ACC112 (cell line): ENCODE measurements around the gene EIF4G1.
"Not testable (repeated sequence)": the region's sequence is repeated elsewhere in the genome, so short reads cannot be mapped to it uniquely, and the experiment has no call there.

Experiments used
- H2AFZ ChIP-seq: fragments of 200-600 bp; sonication (generic); one replicate; pipeline ENCODE4 v1.6.0; 2017; ENCODE audit warnings: antibody characterized with exemption, low read length; ENCODE audit not compliant: unreplicated experiment
- H3K27ac ChIP-seq: fragments of 200-600 bp; sonication (generic); 2 replicates; pipeline ENCODE4 v1.5.1; 2014; ENCODE audit warnings: low read depth, mild to moderate bottlenecking, antibody characterized with exemption, low read length, moderate library complexity
- H3K27me3 ChIP-seq: fragments of 200-600 bp; sonication (generic); 2 replicates; pipeline ENCODE4 v1.6.1; 2014; ENCODE audit warnings: mild to moderate bottlenecking, antibody characterized with exemption, low read length, moderate library complexity, mixed read lengths; ENCODE audit not compliant: insufficient read depth
- H3K36me3 ChIP-seq: fragments of 200-600 bp; sonication (generic); 2 replicates; pipeline ENCODE4 v1.6.1; 2016; ENCODE audit warnings: mild to moderate bottlenecking, antibody characterized with exemption, low read length, moderate library complexity, mixed read lengths; ENCODE audit not compliant: insufficient read depth
- H3K4me1 ChIP-seq: fragments of 200-600 bp; sonication (generic); one replicate; pipeline ENCODE4 v1.6.1; 2016; ENCODE audit warnings: low read length, mixed read lengths; ENCODE audit not compliant: insufficient read depth, unreplicated experiment, control insufficient read depth
- H3K4me3 ChIP-seq: fragments of 200-600 bp; sonication (generic); 2 replicates; pipeline ENCODE4 v1.5.1; 2014; ENCODE audit warnings: mild to moderate bottlenecking, low read depth, low read length
- H3K79me2 ChIP-seq: fragments of 200-600 bp; sonication (generic); one replicate; pipeline ENCODE4 v1.6.0; 2016; ENCODE audit warnings: low read length; ENCODE audit not compliant: control insufficient read depth, unreplicated experiment, insufficient read depth

EIF4G1 gene, protein sequence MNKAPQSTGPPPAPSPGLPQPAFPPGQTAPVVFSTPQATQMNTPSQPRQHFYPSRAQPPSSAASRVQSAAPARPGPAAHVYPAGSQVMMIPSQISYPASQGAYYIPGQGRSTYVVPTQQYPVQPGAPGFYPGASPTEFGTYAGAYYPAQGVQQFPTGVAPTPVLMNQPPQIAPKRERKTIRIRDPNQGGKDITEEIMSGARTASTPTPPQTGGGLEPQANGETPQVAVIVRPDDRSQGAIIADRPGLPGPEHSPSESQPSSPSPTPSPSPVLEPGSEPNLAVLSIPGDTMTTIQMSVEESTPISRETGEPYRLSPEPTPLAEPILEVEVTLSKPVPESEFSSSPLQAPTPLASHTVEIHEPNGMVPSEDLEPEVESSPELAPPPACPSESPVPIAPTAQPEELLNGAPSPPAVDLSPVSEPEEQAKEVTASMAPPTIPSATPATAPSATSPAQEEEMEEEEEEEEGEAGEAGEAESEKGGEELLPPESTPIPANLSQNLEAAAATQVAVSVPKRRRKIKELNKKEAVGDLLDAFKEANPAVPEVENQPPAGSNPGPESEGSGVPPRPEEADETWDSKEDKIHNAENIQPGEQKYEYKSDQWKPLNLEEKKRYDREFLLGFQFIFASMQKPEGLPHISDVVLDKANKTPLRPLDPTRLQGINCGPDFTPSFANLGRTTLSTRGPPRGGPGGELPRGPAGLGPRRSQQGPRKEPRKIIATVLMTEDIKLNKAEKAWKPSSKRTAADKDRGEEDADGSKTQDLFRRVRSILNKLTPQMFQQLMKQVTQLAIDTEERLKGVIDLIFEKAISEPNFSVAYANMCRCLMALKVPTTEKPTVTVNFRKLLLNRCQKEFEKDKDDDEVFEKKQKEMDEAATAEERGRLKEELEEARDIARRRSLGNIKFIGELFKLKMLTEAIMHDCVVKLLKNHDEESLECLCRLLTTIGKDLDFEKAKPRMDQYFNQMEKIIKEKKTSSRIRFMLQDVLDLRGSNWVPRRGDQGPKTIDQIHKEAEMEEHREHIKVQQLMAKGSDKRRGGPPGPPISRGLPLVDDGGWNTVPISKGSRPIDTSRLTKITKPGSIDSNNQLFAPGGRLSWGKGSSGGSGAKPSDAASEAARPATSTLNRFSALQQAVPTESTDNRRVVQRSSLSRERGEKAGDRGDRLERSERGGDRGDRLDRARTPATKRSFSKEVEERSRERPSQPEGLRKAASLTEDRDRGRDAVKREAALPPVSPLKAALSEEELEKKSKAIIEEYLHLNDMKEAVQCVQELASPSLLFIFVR (N-terminal part only)

DNA sequence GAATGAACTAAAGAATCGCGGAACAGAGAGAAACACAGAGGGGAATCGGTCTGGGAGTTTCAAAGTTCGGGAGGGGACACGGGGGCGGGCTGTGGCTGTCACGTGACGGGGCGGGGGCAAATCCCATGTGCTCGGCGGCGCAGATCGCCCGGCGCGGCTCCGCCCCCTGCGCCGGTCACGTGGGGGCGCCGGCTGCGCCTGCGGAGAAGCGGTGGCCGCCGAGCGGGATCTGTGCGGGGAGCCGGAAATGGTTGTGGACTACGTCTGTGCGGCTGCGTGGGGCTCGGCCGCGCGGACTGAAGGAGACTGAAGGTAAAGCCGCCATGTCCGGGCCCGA lies at the start of gene EIF4G1:
EIF4G1 (plus strand) TSS at position 244 of the 337 bp plus-strand sequence. CDS start 1,191 bp downstream, outside the sequence.
- Histone ChIP-seq H3K4me1 (peaks cover 31% of the 10 kb centered on the region), H3K36me3 (peaks cover 10% of the 10 kb centered on the region; the same call in 1 of the 2 replicates), H3K27me3 (no peaks in the 10 kb centered on the region), H3K4me3 (peak within 1 kb of the TSS; percentile 99), H3K27ac (peak within 1 kb of the TSS; percentile 91), H2AFZ (no peak within 1 kb of the TSS), H3K79me2 (peaks cover 43% of the 10 kb centered on the region)

DNA sequence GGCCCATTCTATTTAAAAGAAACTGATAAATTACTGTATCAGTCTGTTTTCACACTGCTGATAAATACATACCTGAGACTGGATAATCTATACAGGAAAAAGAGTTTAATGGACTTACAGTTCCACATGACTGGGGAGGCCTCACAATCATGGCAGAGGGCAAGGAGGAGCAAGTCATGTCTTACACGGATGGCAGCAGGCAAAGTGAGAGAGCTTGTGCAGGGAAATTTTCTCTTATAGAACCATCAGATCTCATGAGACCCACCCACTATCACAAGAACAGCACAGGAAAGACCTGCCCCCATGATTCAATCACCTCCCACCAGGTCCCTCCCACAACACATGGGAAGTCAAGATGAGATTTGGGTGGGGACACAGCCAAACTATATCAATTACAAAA lies 47.2 kb upstream of the EIF4G1 start:
- not testable (repeated sequence) for H3K79me2 ChIP-seq, H3K4me1 ChIP-seq, H3K4me3 ChIP-seq, H2AFZ ChIP-seq, H3K27ac ChIP-seq, H3K36me3 ChIP-seq
- H3K27me3 ChIP-seq, result peaks cover 22% of the 10 kb centered on the region

DNA sequence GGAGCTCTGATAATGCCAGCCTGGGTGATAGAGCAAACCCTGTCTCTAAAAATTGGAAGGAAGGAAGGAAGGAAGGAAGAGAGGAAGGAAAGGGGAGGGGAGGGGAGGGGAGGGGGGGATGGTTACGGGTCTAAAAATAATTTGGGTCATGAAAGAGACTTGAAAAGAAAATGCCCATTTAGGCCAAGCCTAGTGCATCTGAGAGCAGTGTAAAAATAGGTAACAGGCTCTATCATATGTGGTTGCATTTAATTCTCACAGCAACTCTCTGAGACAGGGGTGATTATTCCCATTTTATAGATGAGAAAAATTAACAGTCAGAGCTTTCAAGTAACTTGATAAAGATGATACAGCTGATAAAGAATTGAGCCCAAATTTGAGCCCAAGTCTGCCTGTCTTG lies 42.1 kb upstream of the EIF4G1 start:
- Histone ChIP-seq H3K36me3 (no peaks in the 10 kb centered on the region), H2AFZ (no peak overlapping the region), H3K79me2 (no peaks in the 10 kb centered on the region), H3K4me1 (no peaks in the 10 kb centered on the region), H3K27me3 (peaks cover 45% of the 10 kb centered on the region), H3K27ac (no peak overlapping the region), H3K4me3 (no peak overlapping the region)

GRCh38 chr3:184275381-184275701 lies 39.1 kb upstream of the EIF4G1 start:
- Histone ChIP-seq H3K4me3 (no peak overlapping the region), H3K27me3 (peaks cover 62% of the 10 kb centered on the region), H2AFZ (no peak overlapping the region)

GRCh38 chr3:184275961-184276910 lies 38.2 kb upstream of the EIF4G1 start, which contains the start of gene ECE2:
Gene ECE2, plus strand, starts transcription at chr3:184276022. Its CDS starts 132 bp downstream, at chr3:184276154.
- Histone ChIP-seq H3K27ac (no peak within 1 kb of the TSS), H3K4me1 (no peaks in the 10 kb centered on the region), H3K27me3 (peaks cover 57% of the 10 kb centered on the region), H2AFZ (no peak within 1 kb of the TSS), H3K79me2 (no peaks in the 10 kb centered on the region), H3K4me3 (peak within 1 kb of the TSS; percentile 12; the same call in 1 of the 2 replicates), H3K36me3 (no peaks in the 10 kb centered on the region)

More at GRCh38 chr3:184275381-184275701, 39.1 kb upstream of the EIF4G1 start:
- H3K79me2 ChIP-seq, result no peaks in the 10 kb centered on the region
- no peaks in the 10 kb centered on the region for H3K36me3 ChIP-seq
- no peaks in the 10 kb centered on the region for H3K4me1 ChIP-seq
- no peak overlapping the region for H3K27ac ChIP-seq

- Histone ChIP-seq H3K4me3 (no peak overlapping the region), H3K36me3 (no peaks in the 10 kb centered on the region), H2AFZ (no peak overlapping the region), H3K27ac (no peak overlapping the region), H3K27me3 (peaks cover 56% of the 10 kb centered on the region), H3K79me2 (no peaks in the 10 kb centered on the region), H3K4me1 (no peaks in the 10 kb centered on the region)
These were observed 37.0 kb upstream of the EIF4G1 start for GRCh38 chr3:184277366-184277765.

GRCh38 chr3:184282941-184283340 lies 31.5 kb upstream of the EIF4G1 start:
- Histone ChIP-seq H3K4me3 (no peak overlapping the region), H3K36me3 (no peaks in the 10 kb centered on the region), H3K27ac (no peak overlapping the region), H3K4me1 (peaks cover 3% of the 10 kb centered on the region), H3K79me2 (no peaks in the 10 kb centered on the region), H2AFZ (no peak overlapping the region), H3K27me3 (peaks cover 26% of the 10 kb centered on the region)

- no peak overlapping the region for H3K4me3 ChIP-seq
- H3K79me2 ChIP-seq, result no peaks in the 10 kb centered on the region
- no peak overlapping the region for H3K27ac ChIP-seq
- peaks cover 18% of the 10 kb centered on the region for H3K27me3 ChIP-seq
- H2AFZ ChIP-seq, result no peak overlapping the region
- no peaks in the 10 kb centered on the region for H3K36me3 ChIP-seq
- H3K4me1 ChIP-seq, result peaks cover 3% of the 10 kb centered on the region
These were observed 30.7 kb upstream of the EIF4G1 start for GRCh38 chr3:184283681-184284080.

DNA sequence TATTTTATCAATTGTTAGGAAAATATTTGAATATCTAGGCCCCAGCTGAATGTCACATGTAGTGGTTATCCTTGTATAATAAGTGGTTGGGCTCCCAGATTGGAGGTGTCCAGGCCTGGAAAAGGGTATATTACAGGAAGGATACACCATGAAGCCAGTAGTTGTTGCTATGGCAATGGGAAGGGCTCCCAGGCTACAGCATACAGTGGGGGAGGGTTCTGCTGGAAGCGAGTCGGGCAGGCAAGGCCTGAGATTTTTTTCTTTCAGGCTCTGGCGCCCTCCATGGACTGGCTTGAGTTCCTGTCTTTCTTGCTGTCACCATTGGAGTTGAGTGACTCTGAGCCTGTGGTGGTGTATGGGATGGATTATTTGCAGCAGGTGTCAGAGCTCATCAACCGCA lies 29.7 kb upstream of the EIF4G1 start:
- H3K27ac ChIP-seq, result no peak overlapping the region
- H3K79me2 ChIP-seq, result no peaks in the 10 kb centered on the region
- H3K36me3 ChIP-seq, result no peaks in the 10 kb centered on the region
- no peak overlapping the region for H3K4me3 ChIP-seq
- H3K27me3 ChIP-seq, result peaks cover 16% of the 10 kb centered on the region
- no peak overlapping the region for H2AFZ ChIP-seq
- peaks cover 3% of the 10 kb centered on the region for H3K4me1 ChIP-seq
